Liver (tissue), 3 donors: Measurements from ENCODE around the gene DNAJB4.

Experiments used
- CTCF ChIP-seq: fragments of 150-350 bp; IDR thresholded peaks from 2 replicates; pipeline ENCODE4 v1.5.1; 2017; ENCODE audit warnings: improper control_type of control experiment, low read depth, low read length; ENCODE audit not compliant: missing input control
- RAD21 ChIP-seq, 2 donors: IDR thresholded peaks; 2 replicates each; pipeline ENCODE4 v1.6.1; 2016; ENCODE audit warnings: antibody characterized with exemption in 2 of 2, mild to moderate bottlenecking in 2 of 2
- SP1 ChIP-seq: IDR thresholded peaks from 2 replicates; pipeline ENCODE4 v1.6.1; 2018; ENCODE audit warnings: antibody characterized with exemption, mild to moderate bottlenecking
- TF ChIP-seq, protein P1 (sequence below): IDR thresholded peaks from 2 replicates; pipeline ENCODE4 v1.6.1; 2016; ENCODE audit warnings: antibody characterized with exemption, mild to moderate bottlenecking
- donor health status: healthy.
- donor health status: healthy.

DNA sequence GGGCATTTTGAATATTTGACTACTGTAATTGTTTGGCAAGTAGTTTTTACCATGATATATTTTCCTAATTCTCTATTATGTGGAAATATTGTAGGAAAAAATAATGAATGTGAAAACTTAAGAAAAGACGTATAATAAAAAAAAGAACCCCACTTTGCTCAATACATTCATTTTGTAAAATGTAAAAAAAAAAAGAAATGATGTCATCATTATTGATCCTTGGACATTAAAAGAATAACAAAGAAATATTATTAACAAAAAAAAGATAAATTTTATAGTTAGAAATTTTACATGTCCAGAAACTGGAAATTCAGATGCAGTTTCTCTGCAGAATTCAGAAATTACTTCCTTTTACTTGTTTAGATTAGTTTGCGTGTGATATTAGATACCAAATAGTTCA is 46.3 kb downstream of the DNAJB4 start:
- TF ChIP-seq CTCF (no peak), SP1 (no peak), RAD21 (IDR thresholded peaks at IDR 0.05) (no peak)
- TF ChIP-seq, protein P1, sequence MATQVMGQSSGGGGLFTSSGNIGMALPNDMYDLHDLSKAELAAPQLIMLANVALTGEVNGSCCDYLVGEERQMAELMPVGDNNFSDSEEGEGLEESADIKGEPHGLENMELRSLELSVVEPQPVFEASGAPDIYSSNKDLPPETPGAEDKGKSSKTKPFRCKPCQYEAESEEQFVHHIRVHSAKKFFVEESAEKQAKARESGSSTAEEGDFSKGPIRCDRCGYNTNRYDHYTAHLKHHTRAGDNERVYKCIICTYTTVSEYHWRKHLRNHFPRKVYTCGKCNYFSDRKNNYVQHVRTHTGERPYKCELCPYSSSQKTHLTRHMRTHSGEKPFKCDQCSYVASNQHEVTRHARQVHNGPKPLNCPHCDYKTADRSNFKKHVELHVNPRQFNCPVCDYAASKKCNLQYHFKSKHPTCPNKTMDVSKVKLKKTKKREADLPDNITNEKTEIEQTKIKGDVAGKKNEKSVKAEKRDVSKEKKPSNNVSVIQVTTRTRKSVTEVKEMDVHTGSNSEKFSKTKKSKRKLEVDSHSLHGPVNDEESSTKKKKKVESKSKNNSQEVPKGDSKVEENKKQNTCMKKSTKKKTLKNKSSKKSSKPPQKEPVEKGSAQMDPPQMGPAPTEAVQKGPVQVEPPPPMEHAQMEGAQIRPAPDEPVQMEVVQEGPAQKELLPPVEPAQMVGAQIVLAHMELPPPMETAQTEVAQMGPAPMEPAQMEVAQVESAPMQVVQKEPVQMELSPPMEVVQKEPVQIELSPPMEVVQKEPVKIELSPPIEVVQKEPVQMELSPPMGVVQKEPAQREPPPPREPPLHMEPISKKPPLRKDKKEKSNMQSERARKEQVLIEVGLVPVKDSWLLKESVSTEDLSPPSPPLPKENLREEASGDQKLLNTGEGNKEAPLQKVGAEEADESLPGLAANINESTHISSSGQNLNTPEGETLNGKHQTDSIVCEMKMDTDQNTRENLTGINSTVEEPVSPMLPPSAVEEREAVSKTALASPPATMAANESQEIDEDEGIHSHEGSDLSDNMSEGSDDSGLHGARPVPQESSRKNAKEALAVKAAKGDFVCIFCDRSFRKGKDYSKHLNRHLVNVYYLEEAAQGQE = no peak
